ENCODE results near the gene PSMB11.

Gene PSMB11

DNA sequence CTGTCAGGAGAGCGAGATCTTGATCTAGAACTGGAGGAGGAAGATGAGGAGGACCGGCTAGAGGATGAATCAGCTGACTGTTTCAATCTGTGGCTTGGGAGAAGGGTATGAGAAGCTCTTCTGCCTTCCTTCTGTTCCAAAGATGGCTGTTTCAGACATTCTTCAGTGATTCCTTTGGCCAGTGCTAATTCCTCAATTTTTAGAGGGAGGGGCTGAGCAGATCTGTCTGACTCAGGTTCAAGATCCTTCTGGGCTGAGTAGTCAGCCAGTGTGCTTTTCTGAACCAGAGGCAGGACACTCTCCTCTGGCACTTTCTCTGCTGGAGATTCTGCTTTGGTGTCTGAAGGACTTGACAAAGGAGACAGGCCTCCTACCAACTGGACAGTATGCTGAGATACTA lies 37.7 kb downstream of the PSMB11 start:
- DNase-seq (ENCODE audit: low read depth in 1 of 2, low spot score in 1 of 2), result no peak

DNA sequence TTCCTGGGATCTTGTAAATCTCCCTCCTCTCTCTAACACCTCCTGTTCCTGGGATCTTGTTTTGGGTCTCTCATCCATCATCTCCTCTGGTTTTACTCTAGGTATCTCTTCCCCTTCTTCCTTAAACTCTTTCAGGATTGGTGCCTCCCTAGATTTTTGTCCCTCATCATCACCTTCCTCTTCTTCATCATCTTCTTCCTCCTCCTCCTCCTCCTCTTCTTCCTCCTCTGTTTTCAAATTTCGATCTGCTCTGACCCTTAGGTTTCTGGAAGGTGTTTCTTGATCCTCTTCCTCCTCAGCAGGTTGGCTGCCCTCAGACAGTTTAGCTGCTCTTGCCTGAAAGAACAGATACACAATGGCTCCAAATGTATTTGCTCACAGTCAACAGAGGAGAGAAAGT lies 38.5 kb downstream of the PSMB11 start:
- DNase-seq (ENCODE audit: low read depth in 1 of 2, low spot score in 1 of 2), result no peak

DNA sequence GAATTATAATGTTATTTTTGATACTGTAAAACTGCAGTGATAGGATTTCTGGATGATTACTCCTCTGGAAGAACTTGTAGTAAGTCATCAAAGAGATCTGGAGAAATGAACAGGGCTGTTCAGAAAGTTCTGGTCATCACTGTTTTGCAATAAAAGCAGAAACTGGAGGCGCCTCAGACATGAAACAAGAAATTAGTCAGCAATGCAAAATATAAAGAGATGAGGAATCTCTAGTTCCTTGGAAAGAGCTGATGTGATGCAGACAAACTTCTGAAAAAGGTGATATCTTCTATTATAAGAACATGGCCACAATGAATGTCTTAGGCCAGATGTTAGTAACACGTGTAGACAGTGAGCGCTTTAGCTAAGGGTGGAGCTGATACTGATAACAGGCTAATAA lies 43.4 kb downstream of the PSMB11 start:
- no peak for DNase-seq (ENCODE audit: low read depth in 1 of 2, low spot score in 1 of 2)

DNA sequence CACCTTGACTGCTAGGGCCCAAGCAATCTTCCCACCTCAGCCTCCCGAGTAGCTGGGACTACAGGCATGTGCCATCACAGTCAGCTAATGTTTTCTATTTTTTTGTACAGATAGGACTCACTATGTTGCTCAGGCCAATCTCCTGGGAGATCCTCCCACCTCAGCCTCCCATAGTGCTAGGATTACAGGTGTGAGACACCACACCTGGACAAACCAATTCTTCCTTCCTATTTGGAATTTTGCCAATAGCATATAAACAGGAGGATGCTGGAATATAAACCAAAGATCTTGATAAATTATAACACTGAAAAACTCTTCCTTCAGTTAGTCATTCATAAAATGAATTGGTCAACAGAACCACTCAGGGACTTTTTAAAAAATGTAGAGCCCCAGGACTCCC lies 44.6 kb downstream of the PSMB11 start:
- DNase-seq (ENCODE audit: low read depth in 1 of 2, low spot score in 1 of 2), result no peak

DNA sequence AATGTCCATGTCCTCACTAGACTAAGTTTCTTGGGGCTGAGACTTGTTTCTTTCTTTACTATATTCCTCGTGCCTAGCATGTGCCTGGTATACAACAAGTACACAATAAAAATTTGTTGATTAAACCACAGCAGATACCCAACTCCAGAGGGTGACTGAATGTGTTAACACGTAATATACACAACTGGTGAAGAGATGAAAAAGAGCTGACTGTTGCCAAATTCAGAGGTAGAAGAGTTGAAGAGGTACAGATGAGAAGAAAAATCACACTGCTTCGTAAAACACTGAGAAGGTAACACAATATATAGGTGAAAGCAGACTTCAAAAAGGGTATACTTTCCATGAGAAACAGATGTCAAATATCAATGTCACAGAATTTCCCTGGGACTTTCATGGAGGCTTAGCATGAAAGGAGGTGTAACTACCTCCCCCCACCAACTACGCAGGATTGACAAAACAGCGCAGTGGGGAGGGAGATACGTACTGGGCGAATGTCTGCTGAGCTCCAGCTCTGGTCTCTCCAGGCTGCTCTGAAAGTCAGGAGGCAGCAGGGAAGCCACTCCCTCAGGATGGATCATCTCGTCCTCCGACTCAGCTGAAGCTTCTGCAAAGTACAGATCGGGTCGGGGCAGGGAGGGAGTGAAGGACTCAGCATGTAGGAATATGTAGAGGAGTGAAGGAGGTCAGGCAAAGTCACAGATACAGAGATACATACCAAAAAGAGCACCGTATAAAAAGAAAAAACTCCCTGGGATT lies 47.7 kb downstream of the PSMB11 start:
- no peak for DNase-seq (ENCODE audit: low read depth in 1 of 2, low spot score in 1 of 2)

DNA sequence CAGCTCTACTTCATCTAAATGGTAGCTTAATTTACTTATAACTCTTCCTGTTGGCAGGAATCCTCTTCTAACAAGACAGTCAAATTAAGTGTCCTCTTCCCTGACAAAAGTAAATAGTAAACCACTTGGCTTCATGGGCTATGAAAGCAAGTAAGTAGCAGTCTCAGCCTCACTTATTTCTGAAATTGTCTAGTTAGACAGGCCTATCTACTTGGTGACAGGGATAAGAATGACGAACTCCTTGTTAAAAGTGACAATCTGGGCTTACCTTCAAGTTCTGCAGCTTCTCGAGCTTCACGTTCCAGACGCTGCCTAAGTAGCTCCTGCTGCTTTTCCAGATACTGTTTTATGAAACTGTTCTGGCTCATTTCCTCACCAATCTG lies 48.2 kb downstream of the PSMB11 start:
- no peak for DNase-seq (ENCODE audit: low read depth in 1 of 2, low spot score in 1 of 2)

DNA sequence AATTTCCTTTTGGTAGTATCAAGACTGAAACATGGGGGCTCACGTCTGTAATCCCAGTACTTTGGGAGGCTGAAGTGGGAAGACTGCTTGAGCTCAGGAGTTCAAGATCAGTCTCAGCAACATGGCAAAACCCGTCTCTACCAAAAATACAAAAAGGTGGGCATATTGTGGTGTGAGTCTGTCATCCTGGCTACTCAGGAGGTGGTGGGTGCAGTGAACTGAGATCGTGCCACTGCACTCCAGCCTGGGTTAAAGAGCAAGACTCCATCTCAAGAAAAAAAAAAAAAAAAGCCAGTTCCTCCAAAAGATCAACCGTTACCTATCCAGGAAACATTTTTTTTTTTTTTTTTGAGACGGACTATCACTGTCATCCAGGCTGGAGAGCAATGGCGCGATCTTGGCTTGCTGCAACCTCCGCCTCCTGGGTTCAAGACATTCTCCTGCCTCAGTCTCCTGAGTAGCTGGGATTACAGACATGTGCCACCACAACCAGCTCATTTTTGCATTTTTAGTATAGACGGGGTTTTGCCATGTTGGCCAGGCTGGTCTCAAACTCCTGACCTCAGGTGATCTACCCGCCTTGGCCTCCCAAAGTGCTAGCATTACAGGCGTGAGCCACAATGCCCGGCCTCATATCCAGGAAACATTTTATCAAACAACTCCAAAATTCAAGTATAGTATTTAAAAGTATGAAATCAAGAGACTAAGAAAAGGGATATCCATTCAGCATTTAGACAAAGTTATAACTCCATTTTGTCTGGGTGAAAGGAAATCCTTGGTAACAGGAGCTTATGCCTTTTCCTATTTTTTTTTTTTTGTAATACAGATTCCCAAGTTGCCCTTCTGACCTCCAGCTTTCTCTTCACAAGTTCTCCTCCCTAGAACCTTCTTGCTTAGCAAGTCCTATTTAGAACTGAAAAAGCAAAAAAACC lies 49.5 kb downstream of the PSMB11 start:
- no peak for DNase-seq (ENCODE audit: low read depth in 1 of 2, low spot score in 1 of 2)

DNA sequence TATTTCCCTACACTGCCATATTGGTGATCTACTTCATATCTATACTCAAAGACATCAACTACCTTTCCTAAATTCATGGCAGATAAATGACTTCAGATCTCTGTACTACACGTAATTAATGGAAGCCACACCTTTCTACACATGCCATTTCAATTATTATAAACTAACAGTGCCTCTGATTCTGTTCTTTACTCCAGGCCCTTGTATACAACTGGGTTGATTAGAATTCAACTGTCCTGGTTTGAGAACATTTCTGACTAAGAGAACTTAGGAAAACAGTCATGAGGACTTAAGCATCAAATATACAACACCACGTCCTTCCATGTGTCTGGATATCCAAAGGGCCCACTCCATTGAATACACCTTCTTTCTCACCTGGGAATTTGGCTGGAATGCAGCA lies 51.1 kb downstream of the PSMB11 start:
- no peak for DNase-seq (ENCODE audit: low read depth in 1 of 2, low spot score in 1 of 2)

DNA sequence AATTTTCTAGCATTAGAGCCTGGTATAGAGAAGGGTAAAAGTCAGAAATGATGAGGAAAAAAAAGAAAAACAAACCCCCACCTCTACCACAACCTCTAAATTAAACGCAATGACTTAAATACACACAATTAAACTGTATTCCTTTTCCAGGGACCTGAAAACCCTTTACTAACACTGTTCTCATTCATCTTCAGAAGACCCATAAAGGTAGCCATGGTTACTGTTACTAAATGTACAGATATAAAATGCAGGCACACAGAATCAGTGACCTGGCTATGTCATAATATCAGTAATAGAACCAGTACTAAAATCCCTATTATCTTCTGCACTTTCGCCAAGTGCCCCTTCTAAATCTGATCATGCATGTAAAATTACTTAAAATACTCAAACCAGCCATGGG lies 51.5 kb downstream of the PSMB11 start:
- DNase-seq (ENCODE audit: low read depth in 1 of 2, low spot score in 1 of 2), result no peak

All from stimulated activated CD4-positive, alpha-beta T cell treated with anti-CD3 and anti-CD28 coated beads, Interleukin-15, amount 100 ng/mL, for 1 hour (primary cell).